Ovary (tissue), 3 donors: Measurements from ENCODE around the gene SRRT.
"Not testable (repeated sequence)": the region's sequence is repeated elsewhere in the genome, so short reads cannot be mapped to it uniquely, and the experiment has no call there.

Experiments used
- CTCF ChIP-seq, 3 donors: fragments of 450-650 bp in 2 of 3; fragments of 200-600 bp in 1 of 3; IDR thresholded peaks; one replicate each; pipeline versions ENCODE4 v1.5.1 to v1.8.0; 2016 to 2022; ENCODE audit warnings: antibody characterized with exemption in 3 of 3, mild to moderate bottlenecking in 1 of 3
- POLR2A ChIP-seq: fragments of 450-650 bp; IDR thresholded peaks from one replicate; pipeline ENCODE4 v1.6.1; 2017; ENCODE audit warnings: antibody characterized with exemption, mild to moderate bottlenecking, moderate library complexity
- donor health status: DM: no; HTN: no; CAD: no.

- not testable (repeated sequence) for TF ChIP-seq CTCF (IDR thresholded peaks at IDR 0.05); POLR2A
Observed at GRCh38 chr7:100923616-100924015, 48.7 kb downstream of the SRRT start.
